Measurements from ENCODE around the gene FHIT. TPM values are rescaled to one million over a fixed set of nuclear protein-coding genes. Genes with fewer than 3 reads are reported as not detected.

FHIT gene
- total RNA-seq, 1 experiment from 2014 or later, result 9.8 TPM

DNA sequence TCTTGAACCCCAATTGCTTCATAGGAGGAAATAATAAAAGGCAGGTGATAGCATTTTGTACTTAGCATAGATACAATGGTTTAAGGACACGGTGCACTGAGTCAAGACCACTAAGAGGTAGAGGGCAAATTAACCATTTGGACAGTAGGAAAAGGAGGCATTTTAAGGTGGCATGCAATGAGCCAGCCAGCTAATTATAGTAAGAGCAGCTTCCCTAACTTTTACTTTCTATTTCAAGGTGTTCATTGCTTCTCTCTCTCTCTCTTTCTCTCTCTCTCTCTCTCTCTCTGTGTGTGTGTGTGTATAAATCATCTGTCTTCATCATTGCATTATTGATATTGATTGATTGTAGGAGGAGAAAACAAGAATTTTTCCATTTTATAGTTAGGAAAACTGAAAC lies 1461.0 kb downstream of the FHIT start:
- POLR2A ChIA-PET (ENCODE audit: unreplicated experiment), result no interaction called here
- no peaks in the 10 kb centered on the region for H3K27me3 ChIP-seq (ENCODE audit: insufficient read depth, low read depth)
- H3K36me3 ChIP-seq (ENCODE audit: low read depth), result no peaks in the 10 kb centered on the region
- no peak for DNase-seq
- intact Hi-C loops (cut with micrococcal nuclease; ENCODE audit: unreplicated experiment), result no loop called here
- no peak overlapping the region for H3K27ac ChIP-seq
- H3K9me3 ChIP-seq (ENCODE audit: insufficient read depth, low read depth), result no peaks in the 10 kb centered on the region
- no peak overlapping the region for H3K4me2 ChIP-seq
- TF ChIP-seq, protein P1, sequence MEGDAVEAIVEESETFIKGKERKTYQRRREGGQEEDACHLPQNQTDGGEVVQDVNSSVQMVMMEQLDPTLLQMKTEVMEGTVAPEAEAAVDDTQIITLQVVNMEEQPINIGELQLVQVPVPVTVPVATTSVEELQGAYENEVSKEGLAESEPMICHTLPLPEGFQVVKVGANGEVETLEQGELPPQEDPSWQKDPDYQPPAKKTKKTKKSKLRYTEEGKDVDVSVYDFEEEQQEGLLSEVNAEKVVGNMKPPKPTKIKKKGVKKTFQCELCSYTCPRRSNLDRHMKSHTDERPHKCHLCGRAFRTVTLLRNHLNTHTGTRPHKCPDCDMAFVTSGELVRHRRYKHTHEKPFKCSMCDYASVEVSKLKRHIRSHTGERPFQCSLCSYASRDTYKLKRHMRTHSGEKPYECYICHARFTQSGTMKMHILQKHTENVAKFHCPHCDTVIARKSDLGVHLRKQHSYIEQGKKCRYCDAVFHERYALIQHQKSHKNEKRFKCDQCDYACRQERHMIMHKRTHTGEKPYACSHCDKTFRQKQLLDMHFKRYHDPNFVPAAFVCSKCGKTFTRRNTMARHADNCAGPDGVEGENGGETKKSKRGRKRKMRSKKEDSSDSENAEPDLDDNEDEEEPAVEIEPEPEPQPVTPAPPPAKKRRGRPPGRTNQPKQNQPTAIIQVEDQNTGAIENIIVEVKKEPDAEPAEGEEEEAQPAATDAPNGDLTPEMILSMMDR (conservative IDR thresholded peaks at IDR 0.05), result no peak
- TF ChIP-seq EZH2 (IDR thresholded peaks at IDR 0.05; ENCODE audit: low read depth), result no peak
- no peak overlapping the region for H3K4me3 ChIP-seq
- CTCF ChIA-PET, result no interaction called here
- H3K9me2 ChIP-seq (ENCODE audit: insufficient read depth), result no peaks in the 10 kb centered on the region
- H4K20me1 ChIP-seq (ENCODE audit: insufficient read depth), result no peaks in the 10 kb centered on the region
- H3F3A ChIP-seq (ENCODE audit: insufficient read depth, low read depth), result no peaks in the 10 kb centered on the region
- no peaks in the 10 kb centered on the region for H3K79me2 ChIP-seq (ENCODE audit: low read depth)
- no peaks in the 10 kb centered on the region for H3K4me1 ChIP-seq (replicated peaks; ENCODE audit: insufficient read depth)
- BruUV-seq (replicated peaks), result no TSS peak
- H2AFZ ChIP-seq, result no peak overlapping the region

DNA sequence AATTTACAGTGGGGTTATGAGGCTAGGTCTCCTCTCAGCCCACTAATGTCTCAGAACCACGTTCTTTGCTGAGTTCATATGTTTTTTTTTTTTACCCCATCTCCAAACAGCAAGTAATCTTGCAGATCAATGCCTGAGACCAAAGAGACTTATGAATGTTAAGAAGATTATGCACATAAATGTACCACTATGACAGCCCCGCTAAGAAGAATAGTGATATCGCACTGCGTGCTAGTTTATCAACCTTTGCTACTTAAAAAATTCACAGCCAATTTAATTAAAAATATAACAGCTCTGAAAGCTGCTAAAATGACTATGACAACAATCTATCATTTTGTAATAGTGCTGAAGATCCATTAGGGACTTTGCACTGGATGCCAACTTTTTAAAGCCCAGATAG lies 1462.5 kb downstream of the FHIT start:
- H3K79me2 ChIP-seq (ENCODE audit: low read depth), result no peaks in the 10 kb centered on the region
- no peaks in the 10 kb centered on the region for H3K27me3 ChIP-seq (ENCODE audit: insufficient read depth, low read depth)
- no peaks in the 10 kb centered on the region for H3K4me1 ChIP-seq (replicated peaks; ENCODE audit: insufficient read depth)
- no peak overlapping the region for H3K4me2 ChIP-seq
- H3K36me3 ChIP-seq (ENCODE audit: low read depth), result no peaks in the 10 kb centered on the region
- no TSS peak for BruUV-seq (replicated peaks)
- no peak overlapping the region for H2AFZ ChIP-seq
- POLR2A ChIA-PET (ENCODE audit: unreplicated experiment), result no interaction called here
- no peaks in the 10 kb centered on the region for H3F3A ChIP-seq (ENCODE audit: insufficient read depth, low read depth)
- no peak overlapping the region for H3K4me3 ChIP-seq
- CTCF ChIA-PET, result no interaction called here
- no peaks in the 10 kb centered on the region for H4K20me1 ChIP-seq (ENCODE audit: insufficient read depth)
- no peak overlapping the region for H3K27ac ChIP-seq
- no peak for DNase-seq
- no peaks in the 10 kb centered on the region for H3K9me2 ChIP-seq (ENCODE audit: insufficient read depth)
- TF ChIP-seq, protein P1 (conservative IDR thresholded peaks at IDR 0.05), result no peak
- no peak for TF ChIP-seq EZH2 (IDR thresholded peaks at IDR 0.05; ENCODE audit: low read depth)
- intact Hi-C loops (cut with micrococcal nuclease; ENCODE audit: unreplicated experiment), result no loop called here
- H3K9me3 ChIP-seq (ENCODE audit: insufficient read depth, low read depth), result no peaks in the 10 kb centered on the region

DNA sequence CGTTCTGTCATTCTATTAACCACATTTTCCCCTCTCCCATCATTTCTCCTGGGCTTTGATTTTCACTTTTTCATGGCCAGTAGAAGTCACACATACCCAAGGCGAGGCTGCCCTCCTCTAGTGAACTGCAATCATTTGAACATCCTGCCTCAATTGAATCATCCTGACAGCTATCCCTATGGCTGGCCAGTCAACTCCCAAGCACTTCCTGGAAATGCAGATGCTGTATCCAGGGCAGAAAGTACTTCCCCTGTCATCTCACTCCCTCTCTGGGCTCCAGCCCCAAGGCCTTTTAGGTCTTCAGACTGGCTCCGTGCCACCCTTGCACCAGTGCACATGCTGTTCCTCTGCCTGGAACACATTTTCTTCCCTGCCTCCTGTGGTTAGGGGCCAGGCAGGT lies 1463.1 kb downstream of the FHIT start:
- Histone ChIP-seq H3K9me2 (ENCODE audit: insufficient read depth) (no peaks in the 10 kb centered on the region), H3F3A (ENCODE audit: insufficient read depth, low read depth) (no peaks in the 10 kb centered on the region), H3K4me2 (no peak overlapping the region), H3K27ac (no peak overlapping the region), H3K36me3 (ENCODE audit: low read depth) (no peaks in the 10 kb centered on the region), H3K27me3 (ENCODE audit: insufficient read depth, low read depth) (no peaks in the 10 kb centered on the region), H3K79me2 (ENCODE audit: low read depth) (no peaks in the 10 kb centered on the region), H4K20me1 (ENCODE audit: insufficient read depth) (no peaks in the 10 kb centered on the region), H3K4me1 (replicated peaks; ENCODE audit: insufficient read depth) (no peaks in the 10 kb centered on the region), H2AFZ (no peak overlapping the region), H3K4me3 (no peak overlapping the region), H3K9me3 (ENCODE audit: insufficient read depth, low read depth) (no peaks in the 10 kb centered on the region)
- intact Hi-C loops (cut with micrococcal nuclease; ENCODE audit: unreplicated experiment), result no loop called here
- ChIA-PET CTCF (no interaction called here), POLR2A (ENCODE audit: unreplicated experiment) (no interaction called here)
- no peak for TF ChIP-seq EZH2 (IDR thresholded peaks at IDR 0.05; ENCODE audit: low read depth)
- TF ChIP-seq, protein P1 (conservative IDR thresholded peaks at IDR 0.05), result no peak
- no TSS peak for BruUV-seq (replicated peaks)
- DNase-seq, result no peak

Measured in PC-9 (cell line).